ENCODE results near the gene HCK.

Gene HCK

GRCh38 chr20:32036716-32037485, 15.1 kb upstream of the HCK start:
- H3K36me3 ChIP-seq (ENCODE audit: insufficient read depth, insufficient read length, low read length): no peaks in the 10 kb centered on the region
- no peak for TF ChIP-seq SUZ12 (IDR thresholded peaks at IDR 0.05; ENCODE audit: extremely low read depth, insufficient read depth, insufficient read length)
- no peak for TF ChIP-seq YY1 (IDR thresholded peaks at IDR 0.05; ENCODE audit: insufficient read depth, insufficient read length)
- TF ChIP-seq ZNF274 (IDR thresholded peaks at IDR 0.05; ENCODE audit: low read depth, low read length): no peak
- no peaks in the 10 kb centered on the region for H3K9me3 ChIP-seq (ENCODE audit: insufficient read depth, low read length)
- H3K4me1 ChIP-seq (ENCODE audit: insufficient read depth, insufficient read length): peaks cover 4% of the 10 kb centered on the region
- H3K27me3 ChIP-seq (ENCODE audit: insufficient read depth, insufficient read length): no peaks in the 10 kb centered on the region
- H3K4me3 ChIP-seq (ENCODE audit: insufficient read length, low read depth): no peak overlapping the region
- no peak for DNase-seq (ENCODE audit: low read depth, low spot score)
- no peak overlapping the region for H3K9ac ChIP-seq (ENCODE audit: insufficient read length, low read depth)

GRCh38 chr20:32037929-32038328, 14.1 kb upstream of the HCK start:
- DNase-seq (ENCODE audit: low read depth, low spot score): no peak
- Histone ChIP-seq H3K9me3 (ENCODE audit: insufficient read depth, low read length) (no peaks in the 10 kb centered on the region), H3K36me3 (ENCODE audit: insufficient read depth, insufficient read length, low read length) (no peaks in the 10 kb centered on the region), H3K27me3 (ENCODE audit: insufficient read depth, insufficient read length) (no peaks in the 10 kb centered on the region), H3K4me1 (ENCODE audit: insufficient read depth, insufficient read length) (peaks cover 4% of the 10 kb centered on the region), H3K9ac (ENCODE audit: insufficient read length, low read depth) (no peak overlapping the region), H3K4me3 (ENCODE audit: insufficient read length, low read depth) (no peak overlapping the region)
- TF ChIP-seq YY1 (IDR thresholded peaks at IDR 0.05; ENCODE audit: insufficient read depth, insufficient read length): no peak
- no peak for TF ChIP-seq SUZ12 (IDR thresholded peaks at IDR 0.05; ENCODE audit: extremely low read depth, insufficient read depth, insufficient read length)
- TF ChIP-seq ZNF274 (IDR thresholded peaks at IDR 0.05; ENCODE audit: low read depth, low read length): no peak

DNA sequence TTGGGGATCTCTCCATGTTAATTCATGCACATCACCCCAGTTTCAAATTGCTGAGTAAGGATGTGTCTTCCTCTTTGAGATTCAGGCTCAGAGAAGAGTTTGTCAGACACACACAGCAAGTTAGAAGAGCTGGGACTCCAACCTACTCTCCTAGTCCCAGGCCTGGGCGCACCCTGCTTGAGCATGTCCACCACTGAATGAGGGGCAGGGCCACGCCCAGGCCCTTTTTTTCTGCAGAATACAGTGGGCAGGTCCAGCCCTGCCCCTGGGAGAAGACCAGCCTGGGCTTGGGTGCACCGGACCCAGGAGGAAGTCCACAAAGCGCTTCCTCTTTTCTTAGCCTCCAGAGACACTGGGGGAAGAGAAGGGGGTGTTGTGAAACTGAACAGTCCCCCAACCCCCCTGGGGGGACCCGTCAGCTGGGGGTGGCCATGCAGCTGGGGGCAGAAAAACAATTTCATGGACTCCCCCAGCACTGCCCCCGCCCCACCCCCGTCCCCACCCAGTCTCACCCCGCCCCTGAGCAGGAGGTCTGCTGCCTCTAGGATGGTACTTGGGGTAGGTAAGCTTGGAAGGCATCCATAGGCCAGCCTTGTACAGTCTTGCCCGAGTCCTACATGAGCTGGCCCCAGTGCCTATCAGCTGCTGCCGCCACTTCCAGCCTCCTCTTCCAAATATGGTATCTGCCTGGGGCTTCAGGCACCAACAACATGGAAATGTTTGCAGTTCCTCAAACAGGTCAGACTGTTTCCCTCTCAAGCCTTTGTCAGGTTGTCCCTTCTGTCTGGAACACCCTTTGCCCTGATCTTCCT, 11.7 kb upstream of the HCK start:
- H3K9me3 ChIP-seq (ENCODE audit: insufficient read depth, low read length): no peaks in the 10 kb centered on the region
- H3K4me1 ChIP-seq (ENCODE audit: insufficient read depth, insufficient read length): no peaks in the 10 kb centered on the region
- no peak overlapping the region for H3K4me3 ChIP-seq (ENCODE audit: insufficient read length, low read depth)
- H3K27me3 ChIP-seq (ENCODE audit: insufficient read depth, insufficient read length): no peaks in the 10 kb centered on the region
- TF ChIP-seq SUZ12 (IDR thresholded peaks at IDR 0.05; ENCODE audit: extremely low read depth, insufficient read depth, insufficient read length): no peak
- no peak for TF ChIP-seq YY1 (IDR thresholded peaks at IDR 0.05; ENCODE audit: insufficient read depth, insufficient read length)
- TF ChIP-seq ZNF274 (IDR thresholded peaks at IDR 0.05; ENCODE audit: low read depth, low read length): no peak
- DNase-seq (ENCODE audit: low read depth, low spot score): no peak
- no peaks in the 10 kb centered on the region for H3K36me3 ChIP-seq (ENCODE audit: insufficient read depth, insufficient read length, low read length)
- H3K9ac ChIP-seq (ENCODE audit: insufficient read length, low read depth): no peak overlapping the region

DNA sequence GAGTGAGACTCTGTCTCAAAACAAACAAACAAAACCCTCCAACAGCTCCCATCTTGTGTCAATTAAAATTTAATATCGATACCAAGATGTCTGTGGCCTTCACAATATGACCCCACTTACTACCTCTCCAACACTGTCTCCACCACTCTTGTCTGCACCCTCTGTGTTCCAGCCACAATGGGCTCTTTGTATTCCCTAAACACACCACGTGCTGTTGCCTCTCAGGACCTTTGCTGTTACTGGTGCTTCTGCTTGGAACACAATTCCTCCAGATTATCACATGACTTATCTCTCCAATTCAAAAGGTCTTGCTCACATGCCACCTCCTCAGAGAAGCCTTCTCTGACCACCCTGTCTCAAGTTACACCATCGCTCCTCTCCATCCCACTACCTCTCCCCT, 6.0 kb upstream of the HCK start:
- no peaks in the 10 kb centered on the region for H3K36me3 ChIP-seq (ENCODE audit: insufficient read depth, insufficient read length, low read length)
- TF ChIP-seq ZNF274 (IDR thresholded peaks at IDR 0.05; ENCODE audit: low read depth, low read length): no peak
- TF ChIP-seq SUZ12 (IDR thresholded peaks at IDR 0.05; ENCODE audit: extremely low read depth, insufficient read depth, insufficient read length): no peak
- no peak for TF ChIP-seq YY1 (IDR thresholded peaks at IDR 0.05; ENCODE audit: insufficient read depth, insufficient read length)
- no peak overlapping the region for H3K9ac ChIP-seq (ENCODE audit: insufficient read length, low read depth)
- no peaks in the 10 kb centered on the region for H3K4me1 ChIP-seq (ENCODE audit: insufficient read depth, insufficient read length)
- H3K9me3 ChIP-seq (ENCODE audit: insufficient read depth, low read length): no peaks in the 10 kb centered on the region
- no peak for DNase-seq (ENCODE audit: low read depth, low spot score)
- peaks cover 2% of the 10 kb centered on the region for H3K27me3 ChIP-seq (ENCODE audit: insufficient read depth, insufficient read length)
- H3K4me3 ChIP-seq (ENCODE audit: insufficient read length, low read depth): no peak overlapping the region

- H3K9ac ChIP-seq (ENCODE audit: insufficient read length, low read depth): no peak overlapping the region
- H3K4me1 ChIP-seq (ENCODE audit: insufficient read depth, insufficient read length): peaks cover 3% of the 10 kb centered on the region
- no peaks in the 10 kb centered on the region for H3K9me3 ChIP-seq (ENCODE audit: insufficient read depth, low read length)
- no peak for DNase-seq (ENCODE audit: low read depth, low spot score)
- no peak overlapping the region for H3K4me3 ChIP-seq (ENCODE audit: insufficient read length, low read depth)
- TF ChIP-seq SUZ12 (IDR thresholded peaks at IDR 0.05; ENCODE audit: extremely low read depth, insufficient read depth, insufficient read length): no peak
- TF ChIP-seq ZNF274 (IDR thresholded peaks at IDR 0.05; ENCODE audit: low read depth, low read length): no peak
- no peak for TF ChIP-seq YY1 (IDR thresholded peaks at IDR 0.05; ENCODE audit: insufficient read depth, insufficient read length)
- H3K36me3 ChIP-seq (ENCODE audit: insufficient read depth, insufficient read length, low read length): no peaks in the 10 kb centered on the region
- peaks cover 12% of the 10 kb centered on the region for H3K27me3 ChIP-seq (ENCODE audit: insufficient read depth, insufficient read length)
Observed at GRCh38 chr20:32050324-32050841, 1.7 kb upstream of the HCK start.

- no peak for TF ChIP-seq ZNF274 (IDR thresholded peaks at IDR 0.05; ENCODE audit: low read depth, low read length)
- TF ChIP-seq YY1 (IDR thresholded peaks at IDR 0.05; ENCODE audit: insufficient read depth, insufficient read length): no peak
- no peak for TF ChIP-seq SUZ12 (IDR thresholded peaks at IDR 0.05; ENCODE audit: extremely low read depth, insufficient read depth, insufficient read length)
- no peak for DNase-seq (ENCODE audit: low read depth, low spot score)
- Histone ChIP-seq H3K27me3 (ENCODE audit: insufficient read depth, insufficient read length) (peaks cover 12% of the 10 kb centered on the region), H3K9ac (ENCODE audit: insufficient read length, low read depth) (peak overlapping the region; percentile 70), H3K4me1 (ENCODE audit: insufficient read depth, insufficient read length) (peaks cover 3% of the 10 kb centered on the region), H3K4me3 (ENCODE audit: insufficient read length, low read depth) (peak overlapping the region; percentile 55), H3K36me3 (ENCODE audit: insufficient read depth, insufficient read length, low read length) (no peaks in the 10 kb centered on the region), H3K9me3 (ENCODE audit: insufficient read depth, low read length) (no peaks in the 10 kb centered on the region)
Observed at GRCh38 chr20:32050851-32051556, 1.0 kb upstream of the HCK start.
